ENCODE results near the gene COL5A3.

- TF ChIP-seq, protein P1, sequence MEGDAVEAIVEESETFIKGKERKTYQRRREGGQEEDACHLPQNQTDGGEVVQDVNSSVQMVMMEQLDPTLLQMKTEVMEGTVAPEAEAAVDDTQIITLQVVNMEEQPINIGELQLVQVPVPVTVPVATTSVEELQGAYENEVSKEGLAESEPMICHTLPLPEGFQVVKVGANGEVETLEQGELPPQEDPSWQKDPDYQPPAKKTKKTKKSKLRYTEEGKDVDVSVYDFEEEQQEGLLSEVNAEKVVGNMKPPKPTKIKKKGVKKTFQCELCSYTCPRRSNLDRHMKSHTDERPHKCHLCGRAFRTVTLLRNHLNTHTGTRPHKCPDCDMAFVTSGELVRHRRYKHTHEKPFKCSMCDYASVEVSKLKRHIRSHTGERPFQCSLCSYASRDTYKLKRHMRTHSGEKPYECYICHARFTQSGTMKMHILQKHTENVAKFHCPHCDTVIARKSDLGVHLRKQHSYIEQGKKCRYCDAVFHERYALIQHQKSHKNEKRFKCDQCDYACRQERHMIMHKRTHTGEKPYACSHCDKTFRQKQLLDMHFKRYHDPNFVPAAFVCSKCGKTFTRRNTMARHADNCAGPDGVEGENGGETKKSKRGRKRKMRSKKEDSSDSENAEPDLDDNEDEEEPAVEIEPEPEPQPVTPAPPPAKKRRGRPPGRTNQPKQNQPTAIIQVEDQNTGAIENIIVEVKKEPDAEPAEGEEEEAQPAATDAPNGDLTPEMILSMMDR (IDR thresholded peaks at IDR 0.05; ENCODE audit: borderline replicate concordance, extremely low read depth, low read length, poor library complexity, severe bottlenecking), result no peak
- no peak for TF ChIP-seq EZH2 (IDR thresholded peaks at IDR 0.05; ENCODE audit: borderline replicate concordance, low read depth, low read length, severe bottlenecking)
Observed at GRCh38 chr19:9995084-9995483, 15.2 kb downstream of the COL5A3 start.

Data from DND-41 (cell line).